Lung (tissue), 16 donors: ENCODE measurements around the gene FGFBP3. TPM values are rescaled to one million over a fixed set of nuclear protein-coding genes. Genes with fewer than 3 reads are reported as not detected.
A peak's percentile ranks its signal among the peaks of the same experiment; 100 is the strongest.

Experiments
- ATAC-seq: fragments of 200-7000 bp; cut with Tn5 transposase; one replicate; pipeline ENCODE4 v1.9.1; 2020; ENCODE audit warnings: moderate number of reproducible peaks; ENCODE audit not compliant: insufficient read depth, low FRiP score
- DNase-seq, 3 donors: peaks; one replicate each; pipeline ENCODE4 v3.0.0-alpha.2; 2013 to 2017
- H3K27ac ChIP-seq, 2 donors: one replicate each; pipeline ENCODE4 v1.5.1; 2013; ENCODE audit warnings: mild to moderate bottlenecking in 2 of 2, moderate library complexity in 2 of 2, control low read depth in 1 of 2, inconsistent platforms in 1 of 2, low read depth in 1 of 2, low read length in 1 of 2
- H3K27me3 ChIP-seq, 3 donors: one replicate each; pipeline ENCODE4 v1.5.1; 2013; ENCODE audit warnings: low read length in 2 of 3; ENCODE audit not compliant: control insufficient read depth in 3 of 3, insufficient read depth in 3 of 3
- H3K36me3 ChIP-seq, 4 donors: one replicate each; pipeline ENCODE4 v1.5.1; 2013; ENCODE audit warnings: low read length in 4 of 4, mild to moderate bottlenecking in 1 of 4, moderate library complexity in 1 of 4; ENCODE audit not compliant: control insufficient read depth in 4 of 4, insufficient read depth in 4 of 4
- H3K4me1 ChIP-seq, 5 donors: one replicate each; pipeline ENCODE4 v1.5.1; 2013; ENCODE audit warnings: low read length in 5 of 5, mild to moderate bottlenecking in 2 of 5, moderate library complexity in 1 of 5; ENCODE audit not compliant: control insufficient read depth in 5 of 5, insufficient read depth in 5 of 5
- H3K4me3 ChIP-seq: one replicate; pipeline ENCODE4 v1.5.1; 2013; ENCODE audit warnings: mild to moderate bottlenecking, control low read depth, moderate library complexity
- H3K9ac ChIP-seq, 2 donors: one replicate each; pipeline ENCODE4 v1.5.1; 2013; ENCODE audit warnings: low read length in 2 of 2, control low read depth in 1 of 2; ENCODE audit not compliant: insufficient read depth in 1 of 2
- H3K9me3 ChIP-seq, 4 donors: one replicate each; pipeline ENCODE4 v1.5.1; 2013; ENCODE audit warnings: low read length in 3 of 4, mild to moderate bottlenecking in 1 of 4, moderate library complexity in 1 of 4; ENCODE audit not compliant: control insufficient read depth in 4 of 4, insufficient read depth in 3 of 4
- CTCF ChIP-seq: IDR thresholded peaks from 2 replicates; pipeline ENCODE4 v1.5.1; 2012; ENCODE audit warnings: mild to moderate bottlenecking; ENCODE audit errors: control extremely low read depth, extremely low read depth
- WGBS, 2 donors: extraction: QIAGEN DNeasy Blood & Tissue Kit; methylation state at CpG; one replicate each; pipeline ENCODE4 v1.1.7; 2013; 5-methylcytosine and 5-hydroxymethylcytosine counted together
- long read RNA-seq, 5 donors: transcript quantifications; one replicate each; lab custom pipeline, GENCODE V29; 2026
- polyA plus RNA-seq, 2 donors: library from polyadenylated mRNA; stranded (reverse); fragments of 200-250 nt; gene quantifications; one replicate each; pipeline ENCODE4 v1.2.1, GENCODE V29; 2013
- total RNA-seq, 2 donors: library from RNA; depleted of rRNA in 1 of 2; stranded (reverse); fragments of >200 nt in 1 of 2; gene quantifications; one replicate each; pipeline ENCODE4 v1.2.1, GENCODE V29; 2014 to 2021
- donor health status: control.
- donor health status: control.
- donor health status: Bipolar disorder and iron deficiency.
- donor health status: healthy.
- donor health status: DM: yes; HTN: yes; CAD: no.

Gene FGFBP3
- total RNA-seq (1 to 10 TPM in 1 of 2 donors, under 1 TPM in 1; 0.88 to 2.3 TPM), polyA plus RNA-seq (1 to 10 TPM in 1 of 2 donors, under 1 TPM in 1; 0.81 to 1.6 TPM)
- long read RNA-seq, donor 1 = 0 reads
- long read RNA-seq, donor 2 = 0 reads
- long read RNA-seq, donor 3 = 0 reads
- long read RNA-seq, donor 4 = 0 reads
- long read RNA-seq, donor 5 = 0 reads

GRCh38 chr10:91909117-91909677, at the start of gene FGFBP3:
TSS of gene FGFBP3 (minus strand) at chr10:91909486. CDS start at chr10:91908969, 517 bp downstream.
- Histone ChIP-seq H3K9ac (peak within 1 kb of the TSS in 1 of 2 donors; percentile 30), H3K4me1 (peaks cover 0 to 17% (median 7%) of the 10 kb centered on the region in 5 donors), H3K4me3 (peak within 1 kb of the TSS; percentile 92), H3K27ac (peak within 1 kb of the TSS; percentile 59 to 84), H3K9me3 (no peaks in the 10 kb centered on the region), H3K36me3 (peaks cover 0 to 4% (median 0%) of the 10 kb centered on the region in 4 donors), H3K27me3 (peaks cover 0 to 3% (median 0%) of the 10 kb centered on the region in 3 donors)
- no peak for ATAC-seq
- DNase-seq = peak; percentile 65 to 80 (median 79)
- no peak for TF ChIP-seq CTCF
- 1% methylated on average over 19 of the region's 19 CpGs for WGBS, 2 donors

GRCh38 chr10:91957091-91957490, 47.8 kb upstream of the FGFBP3 start:
- Histone ChIP-seq H3K36me3 (peaks cover 14 to 48% (median 36%) of the 10 kb centered on the region in 4 donors), H3K27ac (no peak overlapping the region), H3K27me3 (no peaks in the 10 kb centered on the region), H3K4me3 (no peak overlapping the region), H3K4me1 (no peaks in the 10 kb centered on the region), H3K9ac (no peak overlapping the region), H3K9me3 (no peaks in the 10 kb centered on the region)
- DNase-seq = no peak
- WGBS, 2 donors = 97 to 100% methylated on average over 1 of the region's 1 CpG
- no peak for ATAC-seq
- no peak for TF ChIP-seq CTCF

- peaks cover 13 to 55% (median 31%) of the 10 kb centered on the region in 4 donors for H3K36me3 ChIP-seq
- H3K4me3 ChIP-seq = no peak overlapping the region
- no peaks in the 10 kb centered on the region for H3K9me3 ChIP-seq
- ATAC-seq = no peak
- no peaks in the 10 kb centered on the region for H3K27me3 ChIP-seq
- no peak overlapping the region for H3K9ac ChIP-seq
- no peaks in the 10 kb centered on the region for H3K4me1 ChIP-seq
- no peak for DNase-seq
- no peak for TF ChIP-seq CTCF
- H3K27ac ChIP-seq = no peak overlapping the region
- WGBS, 2 donors = 88 to 95% methylated on average over 3 of the region's 3 CpGs
Measured at GRCh38 chr10:91955114-91955513, 45.8 kb upstream of the FGFBP3 start.
